ENCODE measurements around the gene KCNG2. TPM values are rescaled to one million over a fixed set of nuclear protein-coding genes. Genes with fewer than 3 reads are reported as not detected.

The KCNG2 gene
- polyA plus RNA-seq, 1 of the 3 experiments (the other 2 are of a cell fraction) = not detected

DNA sequence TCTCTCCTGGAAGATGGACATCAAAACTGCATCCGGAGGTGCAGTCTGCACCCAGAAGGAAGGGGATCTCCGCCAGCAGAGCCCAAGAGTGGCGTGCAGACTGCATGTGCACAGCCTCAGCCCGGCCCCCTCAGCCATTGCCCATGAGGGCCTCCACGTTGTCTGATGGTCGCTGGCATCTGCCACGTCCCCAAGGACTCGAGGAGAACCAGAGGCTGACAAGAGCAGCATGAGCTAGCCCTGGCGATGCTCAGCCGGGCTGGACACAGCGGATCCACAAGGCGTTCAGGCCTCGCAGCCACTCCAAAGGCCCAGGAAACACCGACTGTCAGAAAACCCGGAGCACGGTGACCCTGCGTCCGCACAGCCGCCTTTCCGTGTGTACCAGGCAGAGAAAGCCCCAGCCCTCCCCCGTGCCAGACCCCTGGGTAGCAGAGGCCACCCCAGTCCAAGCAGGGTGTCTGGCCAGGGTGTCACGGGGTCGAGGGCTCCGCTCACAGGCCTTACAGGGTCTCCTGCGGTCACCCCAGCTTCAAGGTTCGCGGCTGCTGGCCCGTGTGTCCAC lies 105.4 kb downstream of the KCNG2 start (continued):
- TF ChIP-seq, protein P1, sequence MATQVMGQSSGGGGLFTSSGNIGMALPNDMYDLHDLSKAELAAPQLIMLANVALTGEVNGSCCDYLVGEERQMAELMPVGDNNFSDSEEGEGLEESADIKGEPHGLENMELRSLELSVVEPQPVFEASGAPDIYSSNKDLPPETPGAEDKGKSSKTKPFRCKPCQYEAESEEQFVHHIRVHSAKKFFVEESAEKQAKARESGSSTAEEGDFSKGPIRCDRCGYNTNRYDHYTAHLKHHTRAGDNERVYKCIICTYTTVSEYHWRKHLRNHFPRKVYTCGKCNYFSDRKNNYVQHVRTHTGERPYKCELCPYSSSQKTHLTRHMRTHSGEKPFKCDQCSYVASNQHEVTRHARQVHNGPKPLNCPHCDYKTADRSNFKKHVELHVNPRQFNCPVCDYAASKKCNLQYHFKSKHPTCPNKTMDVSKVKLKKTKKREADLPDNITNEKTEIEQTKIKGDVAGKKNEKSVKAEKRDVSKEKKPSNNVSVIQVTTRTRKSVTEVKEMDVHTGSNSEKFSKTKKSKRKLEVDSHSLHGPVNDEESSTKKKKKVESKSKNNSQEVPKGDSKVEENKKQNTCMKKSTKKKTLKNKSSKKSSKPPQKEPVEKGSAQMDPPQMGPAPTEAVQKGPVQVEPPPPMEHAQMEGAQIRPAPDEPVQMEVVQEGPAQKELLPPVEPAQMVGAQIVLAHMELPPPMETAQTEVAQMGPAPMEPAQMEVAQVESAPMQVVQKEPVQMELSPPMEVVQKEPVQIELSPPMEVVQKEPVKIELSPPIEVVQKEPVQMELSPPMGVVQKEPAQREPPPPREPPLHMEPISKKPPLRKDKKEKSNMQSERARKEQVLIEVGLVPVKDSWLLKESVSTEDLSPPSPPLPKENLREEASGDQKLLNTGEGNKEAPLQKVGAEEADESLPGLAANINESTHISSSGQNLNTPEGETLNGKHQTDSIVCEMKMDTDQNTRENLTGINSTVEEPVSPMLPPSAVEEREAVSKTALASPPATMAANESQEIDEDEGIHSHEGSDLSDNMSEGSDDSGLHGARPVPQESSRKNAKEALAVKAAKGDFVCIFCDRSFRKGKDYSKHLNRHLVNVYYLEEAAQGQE (IDR thresholded peaks at IDR 0.05; ENCODE audit: low read depth, low read length) = no peak
- TF ChIP-seq, protein P2, sequence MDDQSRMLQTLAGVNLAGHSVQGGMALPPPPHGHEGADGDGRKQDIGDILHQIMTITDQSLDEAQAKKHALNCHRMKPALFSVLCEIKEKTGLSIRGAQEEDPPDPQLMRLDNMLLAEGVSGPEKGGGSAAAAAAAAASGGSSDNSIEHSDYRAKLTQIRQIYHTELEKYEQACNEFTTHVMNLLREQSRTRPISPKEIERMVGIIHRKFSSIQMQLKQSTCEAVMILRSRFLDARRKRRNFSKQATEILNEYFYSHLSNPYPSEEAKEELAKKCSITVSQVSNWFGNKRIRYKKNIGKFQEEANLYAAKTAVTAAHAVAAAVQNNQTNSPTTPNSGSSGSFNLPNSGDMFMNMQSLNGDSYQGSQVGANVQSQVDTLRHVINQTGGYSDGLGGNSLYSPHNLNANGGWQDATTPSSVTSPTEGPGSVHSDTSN (IDR thresholded peaks at IDR 0.05) = no peak
- TF ChIP-seq CHD2 (IDR thresholded peaks at IDR 0.05; ENCODE audit: low read length, partially characterized antibody) (no peak), GABPA (IDR thresholded peaks at IDR 0.05; ENCODE audit: low read depth) (no peak), FOXJ3 (CRISPR knock-in tag; IDR thresholded peaks at IDR 0.05) (no peak)

DNA sequence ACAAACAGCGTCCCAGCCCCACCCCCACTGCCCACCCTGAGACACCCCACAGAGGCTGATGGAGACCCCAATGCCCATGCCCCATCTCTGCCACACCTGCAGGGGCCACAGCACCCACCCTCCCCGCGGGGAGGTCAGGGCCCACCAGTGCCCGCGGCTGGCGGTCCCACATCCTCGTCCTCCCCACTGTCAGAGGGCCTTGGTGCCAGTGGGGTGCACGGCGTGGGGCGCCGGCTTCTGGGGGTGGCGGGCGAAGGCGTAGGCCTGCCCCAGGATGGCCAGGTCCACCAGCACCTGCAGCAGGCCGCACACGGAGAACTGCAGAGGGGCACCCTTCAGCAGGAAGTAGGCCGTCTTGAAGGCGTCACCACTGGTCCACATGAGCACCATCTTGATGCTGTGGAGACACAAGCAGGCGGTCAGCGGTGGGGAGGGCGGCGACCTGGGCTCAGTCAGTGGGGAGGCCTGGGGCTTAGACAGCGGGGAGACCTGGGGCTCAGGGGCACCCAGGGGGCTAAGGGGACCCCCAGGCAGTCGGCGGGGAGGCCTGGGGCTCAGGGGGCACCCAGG lies 106.1 kb downstream of the KCNG2 start:
- peaks cover 2 to 3% of the 10 kb centered on the region in 2 experiments for H3K36me3 ChIP-seq (replicated peaks in 1 of 2; ENCODE audit: control insufficient read depth in 1 of 2, insufficient read depth in 2 of 2, low read length in 1 of 2)
- no peak overlapping the region for H3K4me3 ChIP-seq (ENCODE audit: low read depth in 2 of 2, low read length in 1 of 2)
- H4K20me1 ChIP-seq (ENCODE audit: insufficient read depth) = no peaks in the 10 kb centered on the region
- CTCF ChIA-PET = no interaction called here
- H3F3A ChIP-seq (replicated peaks; ENCODE audit: insufficient read depth) = no peaks in the 10 kb centered on the region
- H3K9me3 ChIP-seq = no peaks in the 10 kb centered on the region
- H3K9me2 ChIP-seq = no peaks in the 10 kb centered on the region
- WGBS (ENCODE audit: low lambda C conversion rate) = 100% methylated on average over 14 of the region's 25 CpGs
- H3K79me2 ChIP-seq (ENCODE audit: insufficient read depth) = no peaks in the 10 kb centered on the region
- no peak overlapping the region for H3K27ac ChIP-seq (ENCODE audit: low read depth in 2 of 2, low read length in 1 of 2)
- H3K9ac ChIP-seq = no peak overlapping the region
- DNase-seq = no peak
- no peaks in the 10 kb centered on the region for H3K27me3 ChIP-seq (ENCODE audit: insufficient read depth)
- no peak overlapping the region for H2AFZ ChIP-seq (ENCODE audit: low read depth)
- H3K4me1 ChIP-seq (ENCODE audit: control insufficient read depth in 1 of 2, insufficient read depth in 2 of 2, low read depth in 1 of 2, low read length in 1 of 2) = no peaks in the 10 kb centered on the region
- TF ChIP-seq SIN3A (IDR thresholded peaks at IDR 0.05; ENCODE audit: borderline replicate concordance, low read depth, low read length) = no peak
- H3K4me2 ChIP-seq = no peak overlapping the region
- POLR2A ChIA-PET = no interaction called here

DNA sequence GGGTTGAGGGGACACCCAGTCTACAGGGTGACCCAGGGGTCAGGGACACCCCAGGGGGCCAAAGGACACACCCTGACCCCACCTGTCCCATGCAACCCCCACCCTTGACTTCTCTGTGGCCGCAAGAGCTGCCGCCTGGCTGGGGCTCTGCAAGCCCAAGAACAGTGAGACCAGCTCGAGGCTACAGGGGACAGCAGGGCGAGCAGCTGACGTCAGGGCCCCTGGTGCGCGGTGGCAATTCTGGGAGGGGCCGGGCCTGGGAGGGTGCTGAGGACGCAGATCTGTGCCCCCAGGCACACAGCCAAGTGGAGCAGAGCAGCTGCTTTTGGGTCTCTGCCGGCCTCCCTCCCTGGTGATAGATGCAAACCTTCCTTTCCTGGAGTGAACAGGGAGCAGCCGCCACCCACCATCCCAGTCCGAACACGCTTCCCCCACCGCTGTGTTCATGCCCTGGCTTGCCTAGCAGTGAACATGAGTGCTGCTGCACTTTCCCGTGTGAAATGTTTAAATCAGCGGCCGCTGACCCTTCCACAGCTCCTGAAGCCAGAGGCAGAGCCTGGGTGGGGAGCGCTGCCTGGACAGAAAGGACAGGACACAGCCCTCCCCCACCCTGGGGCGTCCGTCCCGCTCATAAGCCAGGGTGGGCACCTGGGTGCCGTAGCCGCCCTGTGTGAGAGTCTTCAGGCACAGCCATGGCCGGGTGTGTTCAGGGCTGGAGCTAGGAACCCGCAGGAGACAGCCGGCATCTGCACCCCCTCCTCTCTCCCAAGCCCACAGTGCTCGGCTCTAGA lies 106.8 kb downstream of the KCNG2 start:
- Histone ChIP-seq H3K79me2 (ENCODE audit: insufficient read depth) (no peaks in the 10 kb centered on the region), H3K27ac (ENCODE audit: low read depth in 2 of 2, low read length in 1 of 2) (no peak overlapping the region), H3K9ac (no peak overlapping the region), H3K9me2 (no peaks in the 10 kb centered on the region), H3K4me2 (no peak overlapping the region), H2AFZ (ENCODE audit: low read depth) (no peak overlapping the region), H3K27me3 (ENCODE audit: insufficient read depth) (no peaks in the 10 kb centered on the region), H3F3A (replicated peaks; ENCODE audit: insufficient read depth) (no peaks in the 10 kb centered on the region), H4K20me1 (ENCODE audit: insufficient read depth) (no peaks in the 10 kb centered on the region), H3K4me1 (ENCODE audit: control insufficient read depth in 1 of 2, insufficient read depth in 2 of 2, low read depth in 1 of 2, low read length in 1 of 2) (no peaks in the 10 kb centered on the region), H3K4me3 (ENCODE audit: low read depth in 2 of 2, low read length in 1 of 2) (no peak overlapping the region), H3K36me3 (replicated peaks in 1 of 2; ENCODE audit: control insufficient read depth in 1 of 2, insufficient read depth in 2 of 2, low read length in 1 of 2) (peaks cover 2 to 3% of the 10 kb centered on the region in 2 experiments), H3K9me3 (no peaks in the 10 kb centered on the region)
- POLR2A ChIA-PET = no interaction called here
- TF ChIP-seq FOSL2 (IDR thresholded peaks at IDR 0.05; ENCODE audit: borderline replicate concordance, low read depth) (no peak), NRF1 (IDR thresholded peaks at IDR 0.05; ENCODE audit: low read depth, low read length) (no peak), FOXJ3 (CRISPR knock-in tag; IDR thresholded peaks at IDR 0.05) (no peak), EZH2phosphoT487 (IDR thresholded peaks at IDR 0.05; ENCODE audit: borderline replicate concordance, low read depth) (no peak), CHD2 (IDR thresholded peaks at IDR 0.05; ENCODE audit: low read length, partially characterized antibody) (no peak), RCOR1 (IDR thresholded peaks at IDR 0.05; ENCODE audit: low read length) (no peak)
- TF ChIP-seq, protein P3, sequence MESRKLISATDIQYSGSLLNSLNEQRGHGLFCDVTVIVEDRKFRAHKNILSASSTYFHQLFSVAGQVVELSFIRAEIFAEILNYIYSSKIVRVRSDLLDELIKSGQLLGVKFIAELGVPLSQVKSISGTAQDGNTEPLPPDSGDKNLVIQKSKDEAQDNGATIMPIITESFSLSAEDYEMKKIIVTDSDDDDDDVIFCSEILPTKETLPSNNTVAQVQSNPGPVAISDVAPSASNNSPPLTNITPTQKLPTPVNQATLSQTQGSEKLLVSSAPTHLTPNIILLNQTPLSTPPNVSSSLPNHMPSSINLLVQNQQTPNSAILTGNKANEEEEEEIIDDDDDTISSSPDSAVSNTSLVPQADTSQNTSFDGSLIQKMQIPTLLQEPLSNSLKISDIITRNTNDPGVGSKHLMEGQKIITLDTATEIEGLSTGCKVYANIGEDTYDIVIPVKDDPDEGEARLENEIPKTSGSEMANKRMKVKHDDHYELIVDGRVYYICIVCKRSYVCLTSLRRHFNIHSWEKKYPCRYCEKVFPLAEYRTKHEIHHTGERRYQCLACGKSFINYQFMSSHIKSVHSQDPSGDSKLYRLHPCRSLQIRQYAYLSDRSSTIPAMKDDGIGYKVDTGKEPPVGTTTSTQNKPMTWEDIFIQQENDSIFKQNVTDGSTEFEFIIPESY (IDR thresholded peaks at IDR 0.05; ENCODE audit: borderline replicate concordance, low read depth) = no peak
- DNase-seq = peak; percentile 23
- CTCF ChIA-PET = no interaction called here
- 93% methylated on average over 14 of the region's 27 CpGs for WGBS (ENCODE audit: low lambda C conversion rate)

Measured in SK-N-SH (cell line).